Peyer's patch (tissue), 4 donors: ENCODE data around the gene PGM1. TPM values are rescaled to one million over a fixed set of nuclear protein-coding genes. Genes with fewer than 3 reads are reported as not detected.
A peak's percentile ranks its signal among the peaks of the same experiment; 100 is the strongest.
"Not testable (repeated sequence)": the region's sequence is repeated elsewhere in the genome, so short reads cannot be mapped to it uniquely, and the experiment has no call there.

Experiments used
- DNase-seq, 3 donors: peaks; one replicate each; pipeline ENCODE4 v3.0.0-alpha.2; 2017 to 2019
- H3K27ac ChIP-seq, 4 donors: fragments of 200-600 bp; sonication (generic); one replicate each; pipeline ENCODE4 v1.5.1; 2016 to 2019
- H3K27me3 ChIP-seq, 2 donors: fragments of 200-600 bp; sonication (generic); one replicate each; pipeline ENCODE4 v1.5.1; 2019
- H3K36me3 ChIP-seq, 3 donors: fragments of 200-600 bp; sonication (generic); one replicate each; pipeline ENCODE4 v1.5.1; 2016 to 2019
- H3K4me1 ChIP-seq, 4 donors: fragments of 200-600 bp; sonication (generic); one replicate each; pipeline ENCODE4 v1.5.1; 2016 to 2019
- H3K4me3 ChIP-seq, 4 donors: fragments of 200-600 bp; sonication (generic); 1 replicate in 3 of 4; 2 replicates in 1 of 4; pipeline ENCODE4 v1.5.1; 2016 to 2019; ENCODE audit warnings: mild to moderate bottlenecking in 1 of 4
- H3K9me3 ChIP-seq, 4 donors: fragments of 200-600 bp; sonication (generic); one replicate each; pipeline ENCODE4 v1.5.1; 2016 to 2019; ENCODE audit warnings: mild to moderate bottlenecking in 1 of 4
- POLR2A ChIP-seq, 2 donors: fragments of 450-650 bp; IDR thresholded peaks; one replicate each; pipeline ENCODE4 v1.5.1; 2017; ENCODE audit warnings: antibody characterized with exemption in 2 of 2, mild to moderate bottlenecking in 2 of 2, moderate library complexity in 2 of 2
- total RNA-seq, 4 donors: library from RNA; depleted of rRNA; stranded (reverse); fragments of >200 nt; gene quantifications; one replicate each; pipeline ENCODE4 v1.1.0, GENCODE V29; 2016
- TF ChIP-seq, protein P1 (sequence below), 6 experiments: fragments of 450-650 bp in 4 of 6; fragments of 200-600 bp in 2 of 6; sonication (generic) in 1 of 6; IDR thresholded peaks; one replicate each; pipeline ENCODE4 v1.5.1; 2017 to 2019; ENCODE audit warnings: antibody characterized with exemption in 6 of 6, mild to moderate bottlenecking in 3 of 6, moderate library complexity in 1 of 6

The PGM1 gene
- total RNA-seq, 4 donors from 2014 or later: 62.7 to 97.2 (median 75.3) TPM

GRCh38 chr1:63569640-63570316 is 23.4 kb upstream of the PGM1 start:
- Histone ChIP-seq H3K27ac (no peak overlapping the region), H3K4me1 (no peaks in the 10 kb centered on the region), H3K4me3 (no peak overlapping the region), H3K27me3 (no peaks in the 10 kb centered on the region), H3K36me3 (no peaks in the 10 kb centered on the region), H3K9me3 (no peaks in the 10 kb centered on the region)
- no peak for DNase-seq
- TF ChIP-seq, protein P1, sequence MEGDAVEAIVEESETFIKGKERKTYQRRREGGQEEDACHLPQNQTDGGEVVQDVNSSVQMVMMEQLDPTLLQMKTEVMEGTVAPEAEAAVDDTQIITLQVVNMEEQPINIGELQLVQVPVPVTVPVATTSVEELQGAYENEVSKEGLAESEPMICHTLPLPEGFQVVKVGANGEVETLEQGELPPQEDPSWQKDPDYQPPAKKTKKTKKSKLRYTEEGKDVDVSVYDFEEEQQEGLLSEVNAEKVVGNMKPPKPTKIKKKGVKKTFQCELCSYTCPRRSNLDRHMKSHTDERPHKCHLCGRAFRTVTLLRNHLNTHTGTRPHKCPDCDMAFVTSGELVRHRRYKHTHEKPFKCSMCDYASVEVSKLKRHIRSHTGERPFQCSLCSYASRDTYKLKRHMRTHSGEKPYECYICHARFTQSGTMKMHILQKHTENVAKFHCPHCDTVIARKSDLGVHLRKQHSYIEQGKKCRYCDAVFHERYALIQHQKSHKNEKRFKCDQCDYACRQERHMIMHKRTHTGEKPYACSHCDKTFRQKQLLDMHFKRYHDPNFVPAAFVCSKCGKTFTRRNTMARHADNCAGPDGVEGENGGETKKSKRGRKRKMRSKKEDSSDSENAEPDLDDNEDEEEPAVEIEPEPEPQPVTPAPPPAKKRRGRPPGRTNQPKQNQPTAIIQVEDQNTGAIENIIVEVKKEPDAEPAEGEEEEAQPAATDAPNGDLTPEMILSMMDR (IDR thresholded peaks at IDR 0.05): no peak
- no peak for TF ChIP-seq POLR2A (IDR thresholded peaks at IDR 0.05)

DNA sequence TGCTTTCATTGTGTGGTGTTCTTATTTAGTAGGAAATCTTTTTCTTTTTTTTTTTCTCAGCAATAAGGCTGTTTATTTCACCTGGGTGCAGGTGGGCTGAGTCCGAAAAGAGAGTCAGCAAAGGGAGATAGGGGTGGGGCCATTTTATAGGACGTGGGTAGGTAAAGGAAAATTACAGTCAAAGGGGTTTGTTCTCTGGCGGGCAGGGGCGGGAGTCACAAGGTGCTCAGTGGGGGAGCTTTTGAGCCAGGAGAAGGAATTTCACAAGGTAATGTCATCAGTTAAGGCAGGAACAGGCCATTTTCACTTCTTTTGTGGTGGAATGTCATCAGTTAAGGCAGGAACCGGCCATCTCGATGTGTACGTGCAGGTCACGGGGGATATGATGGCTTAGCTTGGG is 20.5 kb upstream of the PGM1 start:
- not testable (repeated sequence) for DNase-seq, H3K9me3 ChIP-seq, H3K27ac ChIP-seq, H3K4me3 ChIP-seq, H3K36me3 ChIP-seq, H3K4me1 ChIP-seq, H3K27me3 ChIP-seq

DNA sequence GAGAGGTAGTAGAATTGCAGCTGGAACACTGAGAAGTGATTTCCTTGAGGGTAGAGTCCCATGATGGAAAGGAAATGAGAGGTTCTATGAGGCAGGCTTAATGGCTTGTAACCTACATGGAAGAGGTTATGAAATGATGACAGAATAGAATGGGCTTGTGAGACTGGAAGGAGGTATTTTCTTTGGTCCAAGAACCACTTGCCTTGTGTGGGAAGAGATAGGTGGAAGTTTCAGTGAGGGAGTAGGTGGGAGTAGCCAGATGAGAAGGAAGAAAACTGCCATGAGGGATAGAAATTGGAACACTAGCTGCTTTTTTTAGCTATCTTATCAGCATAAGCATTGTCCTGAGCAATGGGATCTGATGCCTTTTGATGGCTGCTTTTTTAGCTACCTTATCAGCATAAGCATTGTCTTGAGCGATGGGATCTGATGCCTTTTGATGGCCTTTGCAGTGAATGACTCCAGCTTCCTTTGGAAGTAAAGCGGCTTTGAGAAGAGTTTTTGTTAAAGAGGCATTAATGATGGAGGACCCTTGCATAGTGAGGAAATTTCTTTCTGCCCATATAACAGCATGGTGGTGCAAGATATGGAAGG is 18.9 kb upstream of the PGM1 start:
- not testable (repeated sequence) for H3K27me3 ChIP-seq, H3K27ac ChIP-seq, H3K36me3 ChIP-seq, H3K4me1 ChIP-seq, H3K4me3 ChIP-seq, H3K9me3 ChIP-seq, DNase-seq

GRCh38 chr1:63575340-63575826 is 17.8 kb upstream of the PGM1 start:
- TF ChIP-seq, protein P1 (IDR thresholded peaks at IDR 0.05): peak; percentile 67 to 95 (median 76)
- no peak for TF ChIP-seq POLR2A (IDR thresholded peaks at IDR 0.05)
- Histone ChIP-seq H3K27ac (no peak overlapping the region), H3K9me3 (no peaks in the 10 kb centered on the region), H3K4me3 (no peak overlapping the region), H3K27me3 (no peaks in the 10 kb centered on the region), H3K36me3 (no peaks in the 10 kb centered on the region), H3K4me1 (no peaks in the 10 kb centered on the region)
- no peak for DNase-seq

- H3K36me3 ChIP-seq, H3K27me3 ChIP-seq, H3K27ac ChIP-seq, DNase-seq, H3K4me1 ChIP-seq, H3K4me3 ChIP-seq, H3K9me3 ChIP-seq: not testable (repeated sequence)
These were observed 6.9 kb upstream of the PGM1 start for GRCh38 chr1:63586326-63586725.

DNA sequence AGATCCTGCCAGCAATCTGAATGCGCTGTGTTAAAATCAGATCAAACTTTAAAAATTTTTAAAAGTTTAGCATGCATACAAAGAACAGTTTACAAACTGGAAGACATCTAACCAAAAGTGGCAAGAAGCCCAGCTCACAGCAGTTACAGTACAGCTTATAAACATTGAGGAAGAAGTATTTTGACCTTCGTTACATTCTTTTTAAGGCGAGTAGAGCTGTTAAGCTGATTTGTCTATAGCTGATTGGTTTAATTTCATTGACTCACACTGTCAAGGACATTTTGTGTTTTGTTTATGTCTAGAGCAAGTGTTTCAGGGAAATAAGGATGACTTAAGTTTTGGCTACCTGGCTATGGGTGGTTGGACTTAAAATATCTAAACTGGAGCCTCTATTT is 3.0 kb upstream of the PGM1 start:
- DNase-seq: no peak
- no peak overlapping the region for H3K4me3 ChIP-seq
- H3K9me3 ChIP-seq: no peaks in the 10 kb centered on the region
- no peak for TF ChIP-seq POLR2A (IDR thresholded peaks at IDR 0.05)
- TF ChIP-seq, protein P1 (IDR thresholded peaks at IDR 0.05): no peak
- peak overlapping the region in 1 of 4 donors; percentile 32 for H3K27ac ChIP-seq
- no peaks in the 10 kb centered on the region for H3K27me3 ChIP-seq
- peaks cover 0 to 7% (median 0%) of the 10 kb centered on the region in 4 donors for H3K4me1 ChIP-seq
- no peaks in the 10 kb centered on the region for H3K36me3 ChIP-seq

DNA sequence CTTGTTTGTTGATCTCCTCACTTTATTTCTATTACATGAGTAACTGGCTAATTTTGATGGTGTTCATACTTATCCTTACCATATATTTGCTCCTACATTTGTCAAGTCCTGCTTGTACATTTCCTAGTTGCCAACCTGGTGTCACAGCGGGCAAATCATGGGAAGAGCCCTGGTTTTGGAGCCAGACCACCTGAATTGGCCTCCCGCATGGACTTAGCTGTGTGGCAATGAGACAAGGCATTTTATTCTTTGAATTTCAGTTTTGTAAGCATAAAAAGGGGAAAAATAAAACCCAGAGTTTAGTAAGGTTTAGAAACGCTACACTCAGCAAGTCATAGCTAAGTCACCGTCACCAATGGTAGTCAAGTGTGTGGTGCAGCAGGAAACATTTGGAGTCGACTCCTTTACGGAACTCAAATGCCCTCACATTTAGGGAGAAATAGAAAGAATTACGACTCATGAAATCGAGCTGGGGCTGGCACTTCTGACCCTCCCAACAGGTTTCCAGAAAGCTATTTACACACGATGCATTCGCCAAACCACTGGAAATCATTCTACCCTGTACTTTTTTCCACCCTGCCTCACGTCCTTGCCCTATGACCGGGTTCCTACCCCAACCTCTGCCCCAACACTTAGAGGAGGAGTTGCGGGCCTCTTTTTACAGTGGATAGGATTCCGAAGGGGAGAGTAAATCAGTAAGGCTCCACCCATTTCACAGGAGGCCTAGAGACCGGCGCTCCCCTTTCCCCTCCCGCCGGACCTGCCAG is 492 bp upstream of the PGM1 start:
- Histone ChIP-seq H3K9me3 (no peaks in the 10 kb centered on the region), H3K27ac (peak overlapping the region; percentile 93 to 97 (median 95)), H3K4me1 (peaks cover 0 to 7% (median 0%) of the 10 kb centered on the region in 4 donors), H3K27me3 (no peaks in the 10 kb centered on the region), H3K4me3 (peak overlapping the region; percentile 81 to 91 (median 87)), H3K36me3 (no peaks in the 10 kb centered on the region)
- TF ChIP-seq, protein P1 (IDR thresholded peaks at IDR 0.05): no peak
- peak; percentile 47 to 62 for TF ChIP-seq POLR2A (IDR thresholded peaks at IDR 0.05)
- DNase-seq: no peak
